Neutrophil (primary cell): Measurements from ENCODE around the gene ZBTB48.
"Not testable (repeated sequence)": the region's sequence is repeated elsewhere in the genome, so short reads cannot be mapped to it uniquely, and the experiment has no call there.

ENCODE experiments used
- H3K27ac ChIP-seq: fragments of 200-600 bp; sonication (generic); 2 replicates; pipeline ENCODE4 v1.5.1; 2016; ENCODE audit warnings: mild to moderate bottlenecking, moderate library complexity
- H3K27me3 ChIP-seq: fragments of 200-600 bp; sonication (generic); 2 replicates; pipeline ENCODE4 v1.6.0; 2016; ENCODE audit warnings: mild to moderate bottlenecking
- H3K36me3 ChIP-seq: fragments of 200-600 bp; sonication (generic); 2 replicates; pipeline ENCODE4 v1.5.1; 2017
- H3K4me1 ChIP-seq, 2 experiments: fragments of 200-600 bp in 1 of 2; sonication (generic) in 1 of 2; 1 replicate in 1 of 2; 2 replicates in 1 of 2; pipeline versions ENCODE4 v1.5.1 to v1.6.1; 2013 to 2016; ENCODE audit warnings: low read depth in 1 of 2, low read length in 1 of 2, mild to moderate bottlenecking in 1 of 2, moderate library complexity in 1 of 2; ENCODE audit not compliant: control insufficient read depth in 1 of 2, insufficient read depth in 1 of 2
- H3K4me3 ChIP-seq, 2 experiments: fragments of 200-600 bp in 1 of 2; sonication (generic) in 1 of 2; 1 replicate in 1 of 2; 2 replicates in 1 of 2; pipeline ENCODE4 v1.5.1; 2013 to 2016; ENCODE audit warnings: low read depth in 1 of 2, low read length in 1 of 2, mild to moderate bottlenecking in 1 of 2, moderate library complexity in 1 of 2
- H3K9me3 ChIP-seq: fragments of 200-600 bp; sonication (generic); 2 replicates; pipeline ENCODE4 v1.5.1; 2016
- TF ChIP-seq, protein P1 (sequence below): fragments of 200-600 bp; sonication (generic); IDR thresholded peaks from 2 replicates; pipeline ENCODE4 v1.5.1; 2016; ENCODE audit warnings: antibody characterized with exemption

Gene ZBTB48

DNA sequence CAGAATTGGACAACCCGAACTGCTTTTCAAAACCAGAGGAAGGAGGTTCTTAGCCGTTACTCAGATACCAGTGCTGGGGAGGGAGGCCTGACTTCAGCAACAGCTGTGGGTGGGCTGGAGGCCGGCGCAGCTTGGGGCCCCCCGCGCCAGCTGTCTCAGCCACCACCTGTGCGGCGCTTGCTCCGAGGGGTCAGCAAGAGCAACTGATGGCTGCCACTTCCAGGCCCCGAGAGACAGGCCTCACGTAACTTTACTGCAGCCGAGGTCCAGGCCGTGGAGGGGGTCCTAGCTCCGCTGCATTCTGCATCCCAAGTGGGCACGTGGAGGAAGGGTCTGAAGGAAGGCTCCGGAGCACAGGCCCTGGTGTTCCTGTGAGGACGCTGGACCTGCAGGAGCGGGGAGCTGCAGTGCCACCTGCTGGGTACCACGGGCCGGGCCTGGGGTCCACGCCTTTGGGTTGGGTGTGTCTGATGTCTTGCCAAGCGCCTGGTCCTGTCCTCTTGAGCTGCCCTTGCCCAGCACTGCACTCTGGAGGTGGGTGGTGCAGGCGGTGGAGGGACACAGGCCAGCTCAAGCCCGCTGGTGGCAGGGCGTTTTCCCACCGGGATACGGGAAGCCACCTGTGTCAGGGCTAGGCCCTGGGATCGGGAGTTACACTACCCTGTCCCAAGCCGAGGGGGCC is 54.7 kb downstream of the ZBTB48 start:
- Histone ChIP-seq H3K9me3 (no peaks in the 10 kb centered on the region), H3K4me1 (no peaks in the 10 kb centered on the region), H3K36me3 (peaks cover 90% of the 10 kb centered on the region), H3K27me3 (no peaks in the 10 kb centered on the region), H3K27ac (no peak overlapping the region), H3K4me3 (no peak overlapping the region)
- TF ChIP-seq, protein P1, sequence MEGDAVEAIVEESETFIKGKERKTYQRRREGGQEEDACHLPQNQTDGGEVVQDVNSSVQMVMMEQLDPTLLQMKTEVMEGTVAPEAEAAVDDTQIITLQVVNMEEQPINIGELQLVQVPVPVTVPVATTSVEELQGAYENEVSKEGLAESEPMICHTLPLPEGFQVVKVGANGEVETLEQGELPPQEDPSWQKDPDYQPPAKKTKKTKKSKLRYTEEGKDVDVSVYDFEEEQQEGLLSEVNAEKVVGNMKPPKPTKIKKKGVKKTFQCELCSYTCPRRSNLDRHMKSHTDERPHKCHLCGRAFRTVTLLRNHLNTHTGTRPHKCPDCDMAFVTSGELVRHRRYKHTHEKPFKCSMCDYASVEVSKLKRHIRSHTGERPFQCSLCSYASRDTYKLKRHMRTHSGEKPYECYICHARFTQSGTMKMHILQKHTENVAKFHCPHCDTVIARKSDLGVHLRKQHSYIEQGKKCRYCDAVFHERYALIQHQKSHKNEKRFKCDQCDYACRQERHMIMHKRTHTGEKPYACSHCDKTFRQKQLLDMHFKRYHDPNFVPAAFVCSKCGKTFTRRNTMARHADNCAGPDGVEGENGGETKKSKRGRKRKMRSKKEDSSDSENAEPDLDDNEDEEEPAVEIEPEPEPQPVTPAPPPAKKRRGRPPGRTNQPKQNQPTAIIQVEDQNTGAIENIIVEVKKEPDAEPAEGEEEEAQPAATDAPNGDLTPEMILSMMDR, result no peak

DNA sequence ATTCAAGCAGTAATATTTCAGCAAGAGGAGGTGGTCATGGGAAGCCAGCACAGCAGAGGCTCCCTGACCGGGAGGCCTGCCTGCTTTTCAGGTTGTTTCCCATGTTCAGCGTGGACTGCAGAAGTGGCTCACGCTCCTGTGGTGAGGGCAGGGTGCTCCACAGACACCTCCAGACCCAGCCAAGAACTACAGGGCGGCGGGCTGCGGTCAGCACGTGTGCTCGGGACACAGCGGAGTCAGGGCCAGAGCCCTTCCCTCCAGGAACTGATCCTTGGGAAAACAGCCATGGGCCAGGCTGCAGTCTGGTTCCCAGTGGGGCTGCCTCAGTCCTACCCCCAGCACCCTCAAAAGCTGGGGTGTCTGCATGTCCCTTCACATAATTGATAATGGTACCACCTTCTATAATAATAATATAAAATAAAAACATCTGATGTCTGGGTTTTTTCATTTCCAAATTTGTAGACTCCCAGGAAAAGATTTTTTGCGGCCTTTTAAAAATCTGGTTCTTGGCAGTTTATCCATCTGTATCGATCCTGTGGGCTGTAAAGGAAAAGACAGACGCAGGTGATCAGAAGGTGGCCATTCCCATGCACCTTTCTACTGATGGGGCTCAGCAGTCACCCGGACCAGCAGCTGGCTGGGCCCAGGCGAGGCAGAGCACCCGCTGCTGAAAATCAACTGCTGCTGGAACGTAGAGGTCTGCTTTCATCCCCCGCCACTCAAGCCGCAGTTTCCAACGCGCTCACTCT is 55.5 kb downstream of the ZBTB48 start:
- no peak overlapping the region for H3K27ac ChIP-seq
- H3K4me3 ChIP-seq, result no peak overlapping the region
- TF ChIP-seq, protein P1, result no peak
- H3K27me3 ChIP-seq, result no peaks in the 10 kb centered on the region
- no peaks in the 10 kb centered on the region for H3K9me3 ChIP-seq
- peaks cover 86% of the 10 kb centered on the region for H3K36me3 ChIP-seq
- no peaks in the 10 kb centered on the region for H3K4me1 ChIP-seq

DNA sequence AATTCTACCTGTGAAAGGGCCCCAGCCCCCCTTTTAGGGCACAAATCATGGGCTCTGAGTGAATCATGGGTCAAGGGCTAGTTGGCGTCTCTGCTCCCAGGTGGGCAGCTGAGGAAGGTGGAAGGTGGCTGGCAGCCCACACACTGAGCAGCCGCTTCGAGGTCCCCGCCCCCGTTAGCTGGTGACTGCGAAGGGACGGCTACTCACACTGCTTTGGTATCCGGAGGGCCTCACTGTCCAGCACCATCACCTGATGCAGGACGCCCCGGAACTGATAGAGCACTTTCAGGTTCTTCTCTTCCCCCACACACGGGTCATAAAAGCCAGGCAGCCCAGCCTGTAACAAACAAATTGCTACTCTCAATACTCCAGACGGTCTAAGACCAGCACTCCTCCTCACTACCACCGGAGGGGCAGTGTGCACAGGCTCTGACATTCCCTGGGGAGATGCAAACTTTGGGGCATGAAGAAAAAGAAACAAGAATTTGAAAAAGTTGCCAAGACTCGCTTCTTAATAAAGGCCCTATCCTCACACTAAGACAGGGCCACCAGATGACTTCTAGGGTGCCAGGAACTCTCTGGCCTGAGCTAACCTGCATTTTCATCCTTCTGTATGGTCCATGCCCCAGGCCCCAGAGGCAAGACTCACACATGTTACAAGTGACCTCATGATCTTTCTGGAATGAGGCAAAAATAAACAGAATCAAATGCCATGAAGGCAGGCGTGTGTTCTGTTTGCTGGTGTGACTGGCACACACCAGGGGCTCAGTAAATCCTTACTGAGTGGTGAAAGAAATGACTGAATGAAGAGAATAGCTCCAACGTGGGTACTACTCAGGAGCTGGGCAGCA is 56.3 kb downstream of the ZBTB48 start:
- TF ChIP-seq, protein P1, result no peak
- H3K36me3 ChIP-seq, result peaks cover 81% of the 10 kb centered on the region
- H3K4me3 ChIP-seq, result no peak overlapping the region

DNA sequence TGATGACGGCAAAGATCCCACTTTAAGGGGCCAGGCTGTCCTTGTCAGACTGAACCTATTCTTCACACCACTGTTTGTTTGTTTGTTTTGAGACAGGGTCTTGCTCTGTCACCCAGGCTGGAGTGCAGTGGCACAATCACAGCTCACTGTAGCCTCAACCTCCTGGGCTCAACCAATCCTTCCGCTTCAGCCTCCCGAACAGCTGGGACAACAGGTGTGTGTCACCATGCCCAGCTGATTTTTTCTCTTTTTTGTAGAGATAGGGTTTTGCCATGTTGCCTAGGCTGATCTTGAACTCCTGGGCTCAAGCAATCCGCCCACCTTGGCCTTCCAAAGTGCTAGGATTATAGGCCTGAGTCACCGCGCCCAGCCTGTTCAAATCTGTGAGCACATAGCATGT is 57.0 kb downstream of the ZBTB48 start:
- H3K4me3 ChIP-seq, H3K9me3 ChIP-seq, H3K27ac ChIP-seq, H3K4me1 ChIP-seq, H3K27me3 ChIP-seq: not testable (repeated sequence)
- H3K36me3 ChIP-seq, result peaks cover 76% of the 10 kb centered on the region

More for the DNA sequence above, 56.3 kb downstream of the ZBTB48 start:
- H3K27ac ChIP-seq, result no peak overlapping the region
- H3K27me3 ChIP-seq, result no peaks in the 10 kb centered on the region
- no peaks in the 10 kb centered on the region for H3K4me1 ChIP-seq
- H3K9me3 ChIP-seq, result no peaks in the 10 kb centered on the region

DNA sequence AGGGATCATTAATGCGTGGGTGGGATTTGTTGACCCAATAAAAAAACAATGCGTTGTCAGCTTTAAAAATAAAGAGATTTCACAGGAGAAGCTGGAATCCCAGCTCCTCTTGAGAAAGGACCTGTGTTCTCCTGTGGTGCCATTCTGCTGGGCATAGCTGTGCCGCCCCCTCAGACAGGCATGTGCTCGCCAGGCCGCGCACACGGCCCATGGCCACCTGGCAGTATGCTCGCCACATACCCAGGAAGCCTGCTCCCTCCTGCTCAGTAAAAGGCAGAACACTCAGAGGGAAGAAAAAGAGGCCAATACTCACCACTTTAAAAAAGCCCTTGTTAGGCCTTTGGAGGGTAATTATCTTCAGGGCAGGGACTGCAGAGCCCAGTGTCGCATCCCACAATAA is 58.0 kb downstream of the ZBTB48 start:
- no peak overlapping the region for H3K27ac ChIP-seq
- H3K36me3 ChIP-seq, result peaks cover 68% of the 10 kb centered on the region
- no peak overlapping the region for H3K4me3 ChIP-seq
- no peaks in the 10 kb centered on the region for H3K27me3 ChIP-seq
- H3K4me1 ChIP-seq, result no peaks in the 10 kb centered on the region
- TF ChIP-seq, protein P1, result no peak
- no peaks in the 10 kb centered on the region for H3K9me3 ChIP-seq
